HepG2 (cell line): Measurements from ENCODE around the gene KCTD6. TPM values are rescaled to one million over a fixed set of nuclear protein-coding genes. Genes with fewer than 3 reads are reported as not detected.
A peak's percentile ranks its signal among the peaks of the same experiment; 100 is the strongest.

Source experiments
- FOXP4 ChIP-seq: sonication (generic); formaldehyde crosslinking; IDR thresholded peaks from 2 replicates; pipeline ENCODE4 v1.4.0; 2020; ENCODE audit warnings: missing genetic modification reagents
- IRF9 ChIP-seq: sonication (generic); formaldehyde crosslinking; IDR thresholded peaks from 2 replicates; pipeline ENCODE4 v1.8.0; 2022; ENCODE audit warnings: missing genetic modification reagents, mild to moderate bottlenecking, borderline replicate concordance
- KAT8 ChIP-seq: IDR thresholded peaks from 2 replicates; pipeline ENCODE4 v1.6.1; 2016; ENCODE audit warnings: missing genetic modification reagents, missing compliant biosample characterization
- KLF9 ChIP-seq: IDR thresholded peaks from 2 replicates; pipeline ENCODE4 v1.6.1; 2016; ENCODE audit warnings: low read depth
- LBX2 ChIP-seq: sonication (generic); formaldehyde crosslinking; IDR thresholded peaks from 2 replicates; pipeline ENCODE4 v1.5.0; 2020; ENCODE audit warnings: missing genetic modification reagents, mild to moderate bottlenecking, borderline replicate concordance
- MAX ChIP-seq: IDR thresholded peaks from 2 replicates; pipeline ENCODE4 v1.6.1; 2012; ENCODE audit warnings: inconsistent platforms
- MEF2D ChIP-seq: sonication (generic); formaldehyde crosslinking; IDR thresholded peaks from 2 replicates; pipeline ENCODE4 v1.5.1; 2020; ENCODE audit warnings: mild to moderate bottlenecking, missing genetic modification reagents
- SIN3A ChIP-seq: IDR thresholded peaks from 2 replicates; pipeline ENCODE4 v1.6.1; 2011; ENCODE audit warnings: low read depth, mild to moderate bottlenecking, control low read depth, low read length, borderline replicate concordance
- ZNF281 ChIP-seq: sonication (generic); formaldehyde crosslinking; IDR thresholded peaks from 2 replicates; pipeline ENCODE4 v1.4.0; 2020; ENCODE audit warnings: missing genetic modification reagents, borderline replicate concordance
- ZNF30 ChIP-seq: sonication (generic); formaldehyde crosslinking; IDR thresholded peaks from 2 replicates; pipeline ENCODE4 v1.5.0; 2020; ENCODE audit warnings: mild to moderate bottlenecking, missing genetic modification reagents
- ZNF503 ChIP-seq: sonication (generic); formaldehyde crosslinking; IDR thresholded peaks from 2 replicates; pipeline ENCODE4 v1.4.0; 2020; ENCODE audit warnings: missing genetic modification reagents
- ZNF687 ChIP-seq: sonication (generic); formaldehyde crosslinking; IDR thresholded peaks from 2 replicates; pipeline ENCODE4 v1.5.1; 2020; ENCODE audit warnings: mild to moderate bottlenecking, missing genetic modification reagents, moderate library complexity
- ZNF816 ChIP-seq: sonication (generic); formaldehyde crosslinking; IDR thresholded peaks from 2 replicates; pipeline ENCODE4 v1.8.0; 2022; ENCODE audit warnings: missing genetic modification reagents, mild to moderate bottlenecking, borderline replicate concordance
- polyA plus RNA-seq, 8 experiments: library from polyadenylated mRNA; depleted of rRNA in 3 of 8; stranded (reverse) in 7 of 8; unstranded in 1 of 8; fragments of >200 nt; fragmentation: Illumina TruSeq in 4 of 8; extraction: Trizol in 4 of 8; gene quantifications; 2 replicates each; pipeline versions ENCODE4 v1.2.1 to v1.2.3, GENCODE V29; 2011 to 2016; ENCODE audit warnings: low read depth in 4 of 8, missing spikeins in 1 of 8, mixed read lengths in 1 of 8; ENCODE audit not compliant: insufficient read depth in 1 of 8
- total RNA-seq, 5 experiments: library from RNA; depleted of rRNA; stranded (reverse); fragments of >200 nt; fragmentation: Illumina TruSeq; extraction: Trizol; gene quantifications; 2 replicates each; pipeline ENCODE4 v1.2.3, GENCODE V29; 2016; ENCODE audit warnings: low read depth in 1 of 5

The KCTD6 gene
- total and polyA plus RNA-seq, 2 of the 13 experiments (the other 11 are each of a cell fraction or from before 2014, with no cell fraction given), result 13.4 to 14.2 TPM

- TF ChIP-seq FOXP4 (CRISPR knock-in tag) (0 out of 2 replicates have a peak, but pooled peaks have one; percentile 19), ZNF816 (peak; percentile 41; the same call in 1 of the 2 replicates), SIN3A (0 out of 2 replicates have a peak, but pooled peaks have one; percentile 37), KAT8 (peak; percentile 44; the same call in 1 of the 2 replicates), ZNF30 (CRISPR knock-in tag) (0 out of 2 replicates have a peak, but pooled peaks have one; percentile 30), LBX2 (CRISPR knock-in tag) (0 out of 2 replicates have a peak, but pooled peaks have one; percentile 39), IRF9 (CRISPR knock-in tag) (0 out of 2 replicates have a peak, but pooled peaks have one; percentile 27), MEF2D (peak; percentile 64; the same call in 1 of the 2 replicates), KLF9 (CRISPR knock-in tag) (0 out of 2 replicates have a peak, but pooled peaks have one; percentile 38), ZNF687 (CRISPR knock-in tag) (peak; percentile 94), ZNF503 (CRISPR knock-in tag) (no peak), ZNF281 (CRISPR knock-in tag) (no peak), MAX (0 out of 2 replicates have a peak, but pooled peaks have one; percentile 14)
These were observed 44.9 kb downstream of the KCTD6 start, which contains the start of gene ACOX2 (continued) for GRCh38 chr3:58536501-58537411.
